Stimulated activated CD4-positive, alpha-beta T cell treated with anti-CD3 and anti-CD28 coated beads, TNF-alpha, amount 100 ng/mL, for 48 hours (primary cell): ENCODE measurements around the gene MIDN.

Experiments
- DNase-seq, 3 donors: peaks; one replicate each; pipeline ENCODE4 v3.0.0-alpha.2; 2020; ENCODE audit warnings: low read depth in 3 of 3

MIDN gene

DNA sequence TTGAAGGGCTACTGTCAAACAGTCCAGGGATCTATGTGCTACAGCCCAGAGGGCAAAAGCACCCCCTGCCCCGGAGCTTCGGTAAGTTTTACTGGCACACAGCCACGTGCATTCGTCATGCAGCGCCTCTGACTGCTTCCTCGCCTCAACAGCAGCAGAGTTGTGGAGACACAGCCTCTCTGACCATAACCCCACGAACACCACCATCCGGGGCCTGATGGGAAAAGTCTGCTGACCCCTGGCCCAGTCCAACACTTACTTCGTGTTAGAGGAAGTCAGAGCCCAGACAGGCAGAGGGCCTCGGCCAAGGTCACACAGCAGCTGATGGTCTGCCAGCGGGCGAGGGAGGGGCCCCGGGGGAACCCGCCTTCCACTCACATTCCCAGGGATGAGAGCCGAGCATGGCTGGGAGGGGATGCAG lies 15.7 kb upstream of the MIDN start:
- no peak for DNase-seq

DNA sequence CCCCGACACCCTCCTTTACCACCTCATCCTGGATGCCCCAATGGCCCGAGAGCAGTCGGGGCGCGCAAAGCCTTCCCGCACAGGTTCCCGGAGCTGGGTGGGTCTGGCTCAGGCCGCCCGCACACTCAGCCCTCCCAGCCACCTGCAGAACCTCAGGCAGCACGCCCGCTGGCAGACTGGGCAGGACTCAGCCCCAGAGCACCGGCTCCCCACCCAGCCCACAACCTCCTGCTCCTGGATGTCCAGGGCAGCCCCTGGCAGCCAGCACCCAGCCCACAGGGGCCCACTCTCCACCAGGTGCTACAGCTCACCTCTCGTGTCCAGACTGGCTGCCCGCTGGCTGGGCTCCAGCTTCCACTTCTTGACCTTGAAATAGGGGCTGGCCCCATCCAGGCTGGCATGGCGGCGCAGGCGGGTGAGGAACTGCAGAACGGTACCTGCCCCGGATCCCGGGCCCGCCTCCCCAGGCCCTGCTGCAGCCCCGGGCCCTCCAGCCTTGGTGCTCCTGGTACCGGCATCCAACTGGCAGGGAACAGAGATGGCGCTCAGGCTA lies 15.2 kb upstream of the MIDN start:
- DNase-seq, result no peak

DNA sequence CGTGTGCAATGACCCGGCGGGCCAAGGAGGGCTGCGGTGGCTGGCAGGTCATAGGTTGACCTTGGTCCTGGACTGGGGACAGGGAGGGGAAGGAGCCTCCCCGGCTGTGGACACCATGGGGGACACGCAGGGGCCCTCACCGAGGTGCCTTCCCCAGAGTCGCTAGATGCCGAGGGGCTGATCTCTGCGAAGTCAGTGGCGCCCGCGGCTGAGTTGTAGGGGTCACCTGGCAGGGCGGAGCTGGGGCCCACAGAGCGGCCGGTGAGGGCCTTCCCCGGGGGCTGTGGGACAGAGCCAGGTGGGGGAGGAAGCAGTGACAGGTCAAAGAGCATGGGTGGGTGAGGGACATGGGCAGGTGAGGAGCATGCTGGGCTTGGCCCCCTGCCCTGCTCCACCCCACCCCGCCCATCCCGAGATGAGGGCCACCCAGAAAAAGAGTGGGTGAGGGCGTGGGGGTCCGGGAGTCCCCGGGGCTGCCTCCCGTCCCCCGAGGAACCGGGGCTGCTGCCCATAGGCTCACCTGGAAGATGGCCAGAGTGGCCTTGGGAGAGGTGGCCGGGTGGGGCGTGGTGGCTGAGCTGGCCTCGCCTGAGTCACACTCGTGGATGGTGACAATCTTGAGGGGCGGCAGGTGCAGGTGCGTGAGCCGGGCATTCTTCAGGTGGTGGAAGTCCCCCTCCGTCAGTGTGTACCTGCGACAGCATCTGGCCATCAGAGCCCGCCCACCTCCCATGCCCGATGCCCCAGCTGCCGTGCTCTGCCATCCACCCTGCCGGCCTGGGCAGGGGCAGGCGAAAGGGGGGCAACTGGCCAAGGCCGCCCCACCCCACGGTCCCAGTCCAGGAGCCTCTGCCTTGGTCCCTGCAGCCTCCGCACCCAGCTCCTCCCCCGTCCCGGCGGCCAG lies 14.1 kb upstream of the MIDN start:
- no peak for DNase-seq

DNA sequence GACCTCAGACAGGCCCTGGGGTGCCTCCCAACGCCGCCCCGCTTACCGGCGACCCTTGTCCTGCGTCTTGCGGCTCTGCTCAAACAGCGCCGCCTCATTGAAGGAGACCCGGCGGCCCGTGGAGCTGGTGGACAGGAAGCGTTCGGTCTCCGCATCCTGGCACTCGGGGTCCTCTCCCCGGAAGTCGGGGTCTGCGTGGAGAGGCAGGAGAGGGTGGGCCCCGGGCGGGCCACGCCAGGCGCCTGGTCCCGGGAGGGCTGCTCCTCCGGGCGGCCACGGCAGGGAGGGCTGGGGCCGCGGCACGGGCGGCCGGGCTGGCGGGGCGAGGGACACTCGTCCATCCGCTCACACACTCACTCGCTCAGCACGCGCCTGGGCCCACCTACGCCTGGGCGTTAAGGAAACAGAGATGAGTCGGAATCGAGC lies 13.4 kb upstream of the MIDN start:
- DNase-seq, result no peak

DNA sequence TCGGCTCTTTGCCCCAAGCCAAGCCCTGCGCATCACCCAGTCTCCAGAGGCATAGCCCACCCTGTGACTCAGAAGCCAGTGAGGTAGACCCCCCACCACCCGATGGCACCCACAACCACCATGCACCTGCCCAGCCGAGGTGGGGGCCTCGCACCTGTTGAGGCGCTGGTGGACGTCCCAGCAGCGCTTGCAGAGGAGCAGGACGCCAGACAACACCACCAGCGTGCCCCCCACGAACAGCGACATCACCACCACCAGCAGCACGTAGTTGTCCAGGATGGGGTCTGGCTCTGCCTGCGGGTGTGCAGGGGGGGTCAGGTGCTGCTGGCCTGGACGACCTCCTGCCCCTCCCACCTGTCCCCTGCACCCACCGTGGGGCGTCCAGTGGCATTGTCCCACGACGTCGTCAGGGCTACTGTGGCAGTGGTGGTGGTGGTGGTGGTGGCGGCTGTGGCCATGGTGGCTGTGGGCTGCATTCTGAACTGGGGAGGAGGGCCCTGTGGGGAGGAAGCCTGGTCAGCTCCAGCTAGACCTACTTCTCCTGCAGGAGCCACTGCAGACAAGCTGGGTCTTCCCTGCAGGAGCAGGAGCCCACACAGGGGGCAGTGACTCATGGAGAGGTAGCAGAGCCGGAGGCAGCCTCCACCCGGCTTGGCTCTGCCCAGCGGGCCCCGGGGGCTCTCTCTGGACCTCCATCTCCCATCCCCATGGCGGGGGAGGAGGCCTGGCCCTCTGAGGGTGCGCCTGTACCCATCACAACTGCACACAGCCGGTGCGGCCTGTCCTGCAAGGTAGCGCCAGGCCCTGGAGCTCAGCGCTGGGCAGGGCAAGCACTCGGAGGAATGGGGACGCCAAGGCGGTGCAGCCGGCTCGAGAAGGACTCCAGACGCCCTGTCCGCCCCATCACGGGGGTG lies 12.5 kb upstream of the MIDN start:
- no peak for DNase-seq

DNA sequence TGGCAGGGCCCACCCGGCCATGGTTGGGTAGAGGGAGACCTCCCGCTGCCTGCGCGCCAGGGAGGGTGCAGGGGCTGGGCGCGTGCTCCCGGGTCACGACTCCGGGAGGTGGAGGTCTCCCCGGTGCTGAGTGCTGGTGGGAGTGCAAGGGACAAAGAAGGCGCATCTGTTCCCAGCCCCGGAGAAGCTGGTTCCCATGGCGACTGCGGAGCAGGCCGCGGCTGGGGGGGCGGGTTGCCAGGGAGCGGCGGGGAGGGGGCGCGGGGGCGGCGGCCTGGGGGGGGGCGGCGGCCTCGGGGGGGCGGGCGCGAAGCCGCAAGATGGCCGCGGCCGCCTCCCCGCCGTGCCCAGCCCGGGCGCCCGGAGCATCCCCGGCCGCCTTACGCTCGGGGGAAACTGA lies 11.8 kb upstream of the MIDN start:
- no peak for DNase-seq

DNA sequence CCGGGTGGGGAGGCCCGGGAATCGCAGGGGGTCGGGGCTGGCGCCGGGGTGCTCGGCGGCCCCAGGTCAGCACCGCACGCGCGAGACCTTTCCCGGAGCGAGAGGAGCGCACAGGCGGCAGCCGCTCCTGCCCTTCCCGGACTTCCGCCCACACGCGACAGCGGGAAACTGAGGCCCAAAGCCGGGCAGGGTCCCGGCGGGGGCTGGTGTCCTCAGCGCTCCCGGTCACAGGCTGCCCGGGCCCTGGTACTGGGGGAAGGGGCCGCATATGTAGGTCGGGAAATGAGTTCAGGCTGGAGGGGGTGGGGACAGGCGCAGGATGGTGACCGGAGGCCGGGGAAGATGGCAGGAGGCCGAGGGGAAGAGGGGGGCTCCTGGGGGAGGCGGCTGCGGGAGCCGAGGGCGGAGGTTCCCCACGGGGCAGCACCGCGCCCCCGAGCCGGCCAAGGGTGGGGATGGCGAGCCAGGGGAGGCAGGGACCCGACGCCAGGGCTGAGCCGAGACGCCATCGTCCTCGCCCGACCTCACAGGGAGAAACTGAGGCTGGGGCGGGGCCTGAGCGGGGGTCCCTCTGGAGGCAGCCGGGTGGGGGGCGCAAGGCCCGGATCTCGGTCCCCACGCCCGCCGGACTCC lies 11.2 kb upstream of the MIDN start:
- DNase-seq, result no peak

DNA sequence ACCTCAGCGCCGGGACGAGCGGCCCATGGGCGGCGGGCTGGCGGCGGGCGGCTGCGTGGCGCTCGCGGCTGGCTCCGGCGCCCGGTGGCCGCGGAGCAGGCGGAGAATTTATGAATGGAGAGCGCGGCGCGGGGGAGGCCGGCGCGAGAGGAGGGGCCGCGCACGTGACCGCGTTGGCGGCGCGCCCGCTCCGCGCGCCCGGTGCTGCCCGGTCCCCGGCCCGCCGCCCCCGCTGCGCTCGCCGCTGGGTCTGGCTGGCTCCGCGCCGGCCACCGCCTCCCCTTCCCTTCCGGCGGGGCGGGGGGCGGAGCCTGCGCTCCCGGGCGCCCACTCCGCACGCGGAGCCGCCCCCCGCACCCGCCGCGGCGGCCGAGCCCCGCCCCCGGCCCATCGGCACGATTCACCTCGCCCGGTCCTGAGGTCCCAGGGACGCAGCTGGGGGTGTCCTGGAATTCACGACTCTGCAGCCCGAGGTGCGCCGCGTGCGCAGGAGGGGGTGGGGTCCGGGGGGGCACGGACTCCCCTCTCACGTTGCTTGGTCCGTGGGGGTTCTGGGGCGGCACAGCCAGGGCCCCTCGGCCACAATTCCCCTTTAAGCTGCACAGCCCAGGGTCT lies 10.5 kb upstream of the MIDN start, which contains the start of gene CBARP:
TSS of gene CBARP (minus strand) at position 252 of the 615 bp plus-strand sequence. CDS start 1,905 bp downstream, outside the sequence.
- no peak for DNase-seq

DNA sequence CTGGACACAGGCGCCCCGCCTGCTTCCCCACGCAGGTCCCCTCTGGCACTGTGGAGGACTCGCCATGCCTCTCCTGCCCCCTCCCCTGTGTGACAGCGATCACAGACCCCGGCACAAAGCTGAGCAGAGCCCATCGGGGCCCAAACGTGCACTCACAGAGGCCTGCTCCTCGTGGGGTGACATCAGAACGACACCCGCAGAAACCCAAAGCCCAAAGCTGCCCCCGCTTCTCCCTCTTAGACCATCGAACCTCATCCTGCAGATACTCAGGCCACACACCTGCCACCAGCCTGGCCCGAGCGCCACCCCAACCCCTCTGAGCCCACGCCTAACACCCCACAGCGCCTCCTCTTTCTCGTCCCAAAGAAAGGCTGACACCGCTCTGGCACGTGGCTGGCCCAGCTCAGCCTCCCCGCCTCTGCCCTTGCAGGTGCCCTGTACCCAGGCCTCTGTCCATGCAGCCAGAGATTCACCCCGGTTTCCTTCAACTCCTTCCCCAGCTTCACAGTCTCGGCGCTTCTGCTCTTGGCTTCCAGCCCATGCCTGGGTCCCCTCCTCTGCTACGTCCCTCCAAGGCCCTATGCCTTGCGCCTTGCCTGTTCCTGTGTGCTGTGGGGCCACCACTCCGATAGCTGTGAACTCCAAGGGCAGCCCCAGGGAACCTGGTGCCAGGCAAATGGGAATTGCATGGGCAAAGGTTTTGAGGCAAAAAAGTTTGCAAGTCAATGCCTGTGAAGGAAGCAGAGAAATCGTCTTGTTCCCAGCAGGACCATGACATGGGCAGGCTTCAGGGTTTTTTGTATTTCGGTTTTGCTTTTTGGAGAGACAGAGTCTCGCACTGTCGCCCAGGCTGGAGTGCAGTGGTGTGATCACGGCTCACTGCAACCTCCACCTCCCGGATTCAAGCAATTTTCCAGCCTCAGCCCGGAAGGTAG lies 9.7 kb upstream of the MIDN start:
- DNase-seq, result no peak

DNA sequence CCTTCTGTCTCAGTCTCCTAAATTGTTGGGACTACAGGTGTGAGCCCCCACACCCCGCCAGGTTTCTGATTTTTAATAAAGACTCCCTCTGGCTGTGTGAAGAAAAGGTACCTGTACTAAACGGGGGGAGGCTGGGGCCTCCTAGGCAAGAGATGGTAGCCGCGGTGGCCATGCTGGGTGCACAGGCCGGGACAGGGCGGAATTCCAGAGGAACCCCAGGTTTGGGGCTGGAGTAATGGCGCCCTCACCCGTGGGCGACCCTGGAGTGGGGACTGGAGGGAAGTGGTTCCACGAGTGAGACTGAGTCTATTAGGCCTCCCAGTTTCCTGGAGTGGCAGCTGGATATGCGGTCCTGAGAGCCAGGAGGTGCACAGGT lies 9.0 kb upstream of the MIDN start:
- DNase-seq, result no peak

DNA sequence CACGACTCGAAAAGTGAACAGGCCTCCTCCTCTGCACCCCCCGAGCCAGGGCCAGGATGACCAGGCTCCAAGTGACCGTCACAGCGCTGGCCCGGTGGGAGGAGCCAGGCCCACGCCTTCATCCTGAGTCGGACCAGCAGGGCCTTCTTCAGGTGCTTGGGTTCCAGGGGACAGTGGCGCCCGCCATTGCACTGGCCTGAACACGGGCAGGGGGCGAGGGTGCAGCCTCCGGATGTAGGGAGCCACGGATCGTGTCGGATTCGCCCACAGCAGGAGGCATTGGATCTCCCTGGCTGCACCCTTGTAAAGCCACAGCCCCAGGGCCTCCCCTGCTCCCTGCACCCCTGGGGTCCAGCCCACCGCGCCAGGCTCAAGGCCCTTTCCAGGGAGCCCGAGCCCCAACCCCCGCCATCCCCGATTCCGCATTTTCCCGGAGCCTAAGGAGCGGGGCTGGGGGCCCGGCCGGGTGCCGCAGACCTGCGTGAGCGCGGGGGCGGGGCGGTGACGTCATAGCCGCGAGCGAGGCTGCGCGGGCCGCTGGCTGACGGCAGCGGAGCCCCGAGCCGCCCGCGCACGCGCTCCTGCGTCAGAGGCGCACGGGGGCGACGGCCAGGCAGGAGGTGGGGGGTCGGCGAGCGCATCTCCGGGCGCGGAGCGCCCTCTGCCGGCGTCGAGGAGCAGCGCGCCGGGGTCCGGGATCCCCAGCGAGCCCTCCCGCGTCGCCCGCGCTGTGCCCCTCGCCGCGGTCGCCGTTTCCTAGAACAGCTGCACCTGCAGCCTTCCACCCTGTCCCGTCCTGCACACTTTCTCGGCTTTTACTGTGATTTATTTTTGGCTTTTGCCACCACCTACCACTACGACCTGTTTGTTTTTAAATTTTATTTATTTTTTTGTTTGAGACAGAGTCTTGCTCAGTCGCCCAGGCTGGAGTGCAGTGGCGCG lies 8.3 kb upstream of the MIDN start:
- peak; percentile 83 to 97 (median 89) for DNase-seq

DNA sequence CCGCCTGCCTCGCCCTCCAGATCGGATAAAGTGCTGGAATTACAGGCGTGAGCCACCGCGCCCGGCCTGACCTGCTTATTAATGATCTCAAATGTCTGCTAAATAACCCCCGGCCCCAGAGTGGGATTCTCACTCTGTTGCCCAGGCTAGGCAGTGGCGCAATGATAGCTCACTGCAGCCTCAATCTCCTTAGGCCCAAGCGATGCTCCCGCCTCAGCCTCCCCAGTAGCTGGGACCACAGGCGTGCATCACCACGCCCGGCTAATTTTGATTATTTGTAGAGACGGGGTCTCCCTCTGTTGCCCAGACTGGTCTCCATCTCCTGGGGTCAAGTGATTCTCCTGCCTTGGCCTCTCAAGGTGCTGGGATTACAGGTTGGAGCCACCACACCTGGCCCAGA lies 7.5 kb upstream of the MIDN start:
- DNase-seq, result no peak

DNA sequence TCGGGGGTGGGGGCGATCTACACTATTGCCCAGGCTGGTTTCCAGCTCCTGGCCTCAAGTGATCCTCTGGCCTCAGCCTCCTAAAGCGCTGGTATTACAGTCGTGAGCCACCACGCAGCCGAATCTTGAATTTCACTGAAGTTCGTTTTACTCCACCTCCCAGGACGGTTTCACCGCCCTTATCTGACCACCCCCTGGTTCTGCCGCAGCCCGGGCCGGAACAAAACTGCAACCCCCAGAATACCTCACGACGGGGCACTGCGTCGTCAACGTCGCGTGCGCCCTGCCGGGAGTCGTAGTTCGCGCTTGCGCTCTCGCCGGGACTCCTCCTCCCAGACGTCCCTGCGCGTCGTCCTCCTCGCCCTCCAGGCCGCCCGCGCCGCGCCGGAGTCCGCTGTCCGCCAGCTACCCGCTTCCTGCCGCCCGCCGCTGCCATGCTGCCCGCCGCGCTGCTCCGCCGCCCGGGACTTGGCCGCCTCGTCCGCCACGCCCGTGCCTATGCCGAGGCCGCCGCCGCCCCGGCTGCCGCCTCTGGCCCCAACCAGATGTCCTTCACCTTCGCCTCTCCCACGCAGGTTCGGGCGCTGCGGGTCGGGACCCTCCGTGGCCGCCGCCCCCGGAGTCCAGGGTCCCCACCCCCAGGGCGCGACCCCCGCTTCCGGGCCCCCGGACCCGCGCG lies 6.8 kb upstream of the MIDN start, which contains the start of gene ATP5F1D:
TSS of gene ATP5F1D (plus strand) at position 335 of the 679 bp plus-strand sequence. CDS start at position 435, 100 bp downstream.
- DNase-seq, result peak; percentile 87 to 98 (median 88)

DNA sequence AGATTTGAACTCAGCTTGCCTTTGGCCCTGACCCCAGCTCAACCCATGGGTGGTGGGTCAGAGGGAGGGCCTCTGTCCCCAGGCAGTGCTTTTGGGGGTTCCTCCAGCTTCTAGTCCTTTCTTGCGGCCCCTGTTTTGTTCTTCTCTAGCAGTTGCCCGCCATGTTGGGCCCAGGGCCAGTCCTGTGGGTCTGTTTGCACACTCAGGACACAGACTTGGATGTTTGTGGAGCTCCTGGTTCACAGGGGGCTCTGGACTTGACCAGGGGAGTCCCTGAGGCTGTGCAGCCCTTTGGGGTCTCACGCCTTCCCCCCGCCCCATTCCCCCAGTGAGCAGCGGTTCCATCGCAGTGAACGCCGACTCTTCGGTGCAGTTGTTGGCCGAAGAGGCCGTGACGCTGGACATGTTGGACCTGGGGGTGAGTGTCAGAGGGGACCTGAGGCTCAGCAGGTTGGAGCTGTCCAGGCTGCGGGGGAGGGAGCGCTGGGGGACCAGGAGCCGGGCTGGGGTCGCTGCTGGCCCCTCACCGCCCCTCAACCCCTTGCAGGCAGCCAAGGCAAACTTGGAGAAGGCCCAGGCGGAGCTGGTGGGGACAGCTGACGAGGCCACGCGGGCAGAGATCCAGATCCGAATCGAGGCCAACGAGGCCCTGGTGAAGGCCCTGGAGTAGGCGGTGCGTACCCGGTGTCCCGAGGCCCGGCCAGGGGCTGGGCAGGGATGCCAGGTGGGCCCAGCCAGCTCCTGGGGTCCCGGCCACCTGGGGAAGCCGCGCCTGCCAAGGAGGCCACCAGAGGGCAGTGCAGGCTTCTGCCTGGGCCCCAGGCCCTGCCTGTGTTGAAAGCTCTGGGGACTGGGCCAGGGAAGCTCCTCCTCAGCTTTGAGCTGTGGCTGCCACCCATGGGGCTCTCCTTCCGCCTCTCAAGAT lies 4.4 kb upstream of the MIDN start:
- peak; percentile 66 to 90 (median 75) for DNase-seq

DNA sequence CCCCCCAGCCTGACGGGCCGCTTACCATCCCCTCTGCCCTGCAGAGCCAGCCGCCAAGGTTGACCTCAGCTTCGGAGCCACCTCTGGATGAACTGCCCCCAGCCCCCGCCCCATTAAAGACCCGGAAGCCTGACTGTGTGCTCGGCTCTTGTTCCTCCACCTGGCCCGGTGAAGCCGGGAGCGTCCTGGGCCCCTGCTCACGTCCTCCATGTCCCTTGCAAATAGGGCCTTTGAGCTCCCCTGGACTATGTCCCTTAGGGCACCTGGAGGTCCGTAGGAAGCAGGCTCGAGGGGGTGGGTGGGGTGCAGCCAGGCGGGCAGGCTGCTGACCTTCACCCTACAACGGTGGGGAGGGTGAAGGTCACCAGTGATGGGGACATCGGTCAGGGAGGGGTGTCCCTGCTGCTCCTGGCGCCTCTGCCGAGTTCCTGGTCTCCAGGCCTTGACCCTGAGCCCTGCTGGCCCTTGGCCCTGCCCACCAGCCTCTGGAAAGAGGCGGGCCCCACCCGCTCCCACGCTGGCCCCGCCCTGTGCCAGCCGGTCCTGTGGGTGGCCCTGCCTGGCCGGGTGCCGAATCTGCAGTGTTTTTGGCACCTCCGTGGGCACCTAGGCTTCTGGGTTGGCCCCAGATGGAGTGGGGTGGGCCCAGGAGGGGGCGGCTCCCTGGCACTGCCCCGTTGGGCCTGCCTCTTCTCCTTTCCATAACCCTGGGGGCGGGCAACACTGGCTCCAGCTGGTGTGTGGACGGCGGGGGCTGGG lies 3.5 kb upstream of the MIDN start:
- no peak for DNase-seq

DNA sequence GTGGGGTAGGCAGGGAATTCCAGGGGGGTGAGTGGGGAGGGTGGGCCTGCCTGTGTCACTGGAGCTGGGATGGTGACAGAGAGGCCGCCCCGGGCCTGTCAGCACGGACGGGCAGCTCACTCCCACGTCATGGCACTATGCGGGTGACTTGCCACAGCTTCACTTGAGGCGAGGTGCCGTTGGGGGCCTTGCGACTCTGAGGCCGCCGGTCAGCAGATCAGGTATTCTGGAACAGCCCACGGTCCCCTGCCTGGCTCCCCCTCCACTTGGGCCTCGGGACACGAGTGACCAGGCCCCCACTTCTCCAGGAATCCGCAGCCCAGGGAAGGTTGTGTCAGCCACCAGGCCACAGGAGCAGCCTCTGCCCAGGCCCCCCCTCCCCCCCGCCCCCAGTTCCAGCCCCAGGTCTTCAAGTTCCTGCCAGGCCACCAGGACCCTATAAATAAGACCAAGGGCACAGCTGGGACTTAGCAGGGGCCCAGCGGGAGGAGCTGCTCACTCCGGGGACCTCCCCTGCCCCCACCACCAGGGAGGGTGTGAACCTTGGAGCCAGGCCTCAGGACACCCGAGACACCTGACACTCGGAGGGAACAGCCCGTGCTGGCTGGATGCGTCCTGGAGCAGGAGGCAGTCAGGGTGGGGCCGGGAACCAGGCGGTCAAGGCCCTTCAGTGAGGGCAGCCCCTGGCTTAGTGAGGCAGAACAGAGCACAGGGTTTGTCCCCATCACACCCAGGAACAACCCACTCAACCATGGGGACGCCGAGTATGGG lies 2.7 kb upstream of the MIDN start:
- no peak for DNase-seq
